HepG2 (cell line): ENCODE measurements around the gene KCNB1.

Source experiments
- ATF2 ChIP-seq: sonication (generic); formaldehyde crosslinking; IDR thresholded peaks from 2 replicates; pipeline ENCODE4 v1.4.0; 2020; ENCODE audit warnings: missing genetic modification reagents
- CTCF ChIP-seq: sonication (generic); formaldehyde crosslinking; IDR thresholded peaks from 2 replicates; pipeline ENCODE4 v1.5.0; 2020; ENCODE audit warnings: mild to moderate bottlenecking, missing genetic modification reagents, moderate library complexity
- ERF ChIP-seq: IDR thresholded peaks from 2 replicates; pipeline ENCODE4 v1.6.1; 2018; ENCODE audit warnings: missing biosample characterization, missing genetic modification reagents
- EZH2 ChIP-seq: conservative IDR thresholded peaks from 2 replicates; pipeline ENCODE4 v1.6.1; 2012; ENCODE audit warnings: mild to moderate bottlenecking, low read depth, low read length, moderate library complexity
- MTA3 ChIP-seq: sonication (generic); formaldehyde crosslinking; IDR thresholded peaks from 2 replicates; pipeline ENCODE4 v1.4.0; 2020; ENCODE audit warnings: missing genetic modification reagents
- NBN ChIP-seq: fragments of 450-650 bp; conservative IDR thresholded peaks from 2 replicates; pipeline ENCODE4 v1.6.1; 2017
- NFIB ChIP-seq: sonication (generic); formaldehyde crosslinking; IDR thresholded peaks from 2 replicates; pipeline ENCODE4 v1.9.0; 2021; ENCODE audit warnings: missing genetic modification reagents, mild to moderate bottlenecking, borderline replicate concordance
- NFRKB ChIP-seq: fragments of 450-650 bp; IDR thresholded peaks from 2 replicates; pipeline ENCODE4 v1.6.1; 2017
- POLR2A ChIP-seq, 2 experiments: IDR thresholded peaks; 2 replicates each; pipeline ENCODE4 v1.6.1; 2011; ENCODE audit warnings: low read depth in 2 of 2, low read length in 2 of 2, mild to moderate bottlenecking in 1 of 2, moderate library complexity in 1 of 2; ENCODE audit not compliant: insufficient read depth in 1 of 2
- TSC22D2 ChIP-seq: sonication (generic); formaldehyde crosslinking; IDR thresholded peaks from 2 replicates; pipeline ENCODE4 v1.5.1; 2020; ENCODE audit warnings: missing genetic modification reagents, mild to moderate bottlenecking, borderline replicate concordance
- YY1 ChIP-seq: IDR thresholded peaks from 2 replicates; pipeline ENCODE4 v1.6.1; 2011; ENCODE audit warnings: low read length, low read depth, moderate library complexity, mild to moderate bottlenecking; ENCODE audit not compliant: insufficient read depth, insufficient replicate concordance
- ZNF225 ChIP-seq: sonication (generic); formaldehyde crosslinking; IDR thresholded peaks from 2 replicates; pipeline ENCODE4 v1.4.0; 2020; ENCODE audit warnings: mild to moderate bottlenecking, missing genetic modification reagents
- ZNF280D ChIP-seq: sonication (generic); formaldehyde crosslinking; IDR thresholded peaks from 2 replicates; pipeline ENCODE4 v1.5.1; 2020; ENCODE audit warnings: mild to moderate bottlenecking, missing genetic modification reagents
- TF ChIP-seq, protein P1 (sequence below): IDR thresholded peaks from 2 replicates; pipeline ENCODE4 v1.6.1; 2016; ENCODE audit warnings: low read depth, borderline replicate concordance

GRCh38 chr20:49403911-49404310 is 78.6 kb downstream of the KCNB1 start:
- TF ChIP-seq CTCF (CRISPR knock-in tag) (no peak), NFRKB (no peak), ZNF280D (CRISPR knock-in tag) (no peak), ERF (CRISPR knock-in tag) (no peak), ZNF225 (CRISPR knock-in tag) (no peak), NBN (no peak), YY1 (no peak), POLR2A (IDR thresholded peaks at IDR 0.05; ENCODE audit: insufficient read depth in 1 of 2, low read depth in 2 of 2, low read length in 2 of 2) (no peak), EZH2 (no peak), TSC22D2 (CRISPR knock-in tag) (no peak), NFIB (CRISPR knock-in tag) (no peak), ATF2 (CRISPR knock-in tag) (no peak), MTA3 (CRISPR knock-in tag) (no peak)
- TF ChIP-seq, protein P1, sequence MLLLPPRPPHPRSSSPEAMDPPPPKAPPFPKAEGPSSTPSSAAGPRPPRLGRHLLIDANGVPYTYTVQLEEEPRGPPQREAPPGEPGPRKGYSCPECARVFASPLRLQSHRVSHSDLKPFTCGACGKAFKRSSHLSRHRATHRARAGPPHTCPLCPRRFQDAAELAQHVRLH (CRISPR knock-in tag): no peak
